NCI-H1105 (cell line): Measurements from ENCODE around the gene CACNA2D3.

Source experiments
- DNase-seq: peaks from one replicate; lab custom pipeline; 2025; lab: John Stamatoyannopoulos, UW

The CACNA2D3 gene

DNA sequence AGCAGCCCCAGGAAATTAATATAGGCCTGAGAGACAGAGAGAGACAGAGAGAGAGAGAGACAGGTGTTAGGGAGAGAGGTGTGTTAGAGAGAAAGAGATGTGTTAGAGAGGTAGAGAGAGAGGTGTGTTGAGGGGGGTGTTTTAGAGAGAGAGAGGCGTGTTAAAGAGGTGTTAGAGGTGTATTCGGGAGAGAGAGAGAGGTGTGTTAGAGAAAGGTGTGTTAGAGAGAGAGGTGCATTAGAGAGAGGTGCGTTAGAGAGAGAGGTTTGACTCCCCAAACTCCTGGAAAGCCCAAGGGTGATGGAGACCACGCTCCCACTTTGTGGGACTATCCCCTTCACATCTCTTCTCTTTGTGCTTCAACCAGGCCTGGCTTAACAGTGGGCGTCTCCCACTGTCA is 95.5 kb downstream of the CACNA2D3 start:
- no peak for DNase-seq

DNA sequence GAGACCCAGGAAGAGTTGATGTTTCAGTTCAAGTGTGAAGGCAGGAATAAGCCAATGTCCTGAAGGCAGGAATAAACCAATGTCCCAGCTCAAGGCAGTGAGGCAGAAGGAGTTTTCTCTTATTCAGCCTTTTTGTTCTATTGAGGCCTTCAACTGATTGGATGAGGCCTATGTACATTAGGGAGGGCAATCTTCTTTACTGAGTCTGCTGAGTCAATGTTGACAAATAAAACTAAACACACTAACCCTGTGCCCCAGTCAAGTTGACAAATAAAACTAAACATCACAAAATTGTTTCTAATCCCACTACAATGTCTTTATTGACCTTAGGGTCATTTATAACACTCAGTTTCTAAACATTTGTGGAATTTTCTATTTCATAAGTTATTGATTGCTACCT is 100.0 kb downstream of the CACNA2D3 start:
- no peak for DNase-seq

GRCh38 chr3:54223063-54223462 is 100.7 kb downstream of the CACNA2D3 start:
- DNase-seq: no peak

GRCh38 chr3:54225841-54226528 is 103.6 kb downstream of the CACNA2D3 start:
- DNase-seq: no peak

DNA sequence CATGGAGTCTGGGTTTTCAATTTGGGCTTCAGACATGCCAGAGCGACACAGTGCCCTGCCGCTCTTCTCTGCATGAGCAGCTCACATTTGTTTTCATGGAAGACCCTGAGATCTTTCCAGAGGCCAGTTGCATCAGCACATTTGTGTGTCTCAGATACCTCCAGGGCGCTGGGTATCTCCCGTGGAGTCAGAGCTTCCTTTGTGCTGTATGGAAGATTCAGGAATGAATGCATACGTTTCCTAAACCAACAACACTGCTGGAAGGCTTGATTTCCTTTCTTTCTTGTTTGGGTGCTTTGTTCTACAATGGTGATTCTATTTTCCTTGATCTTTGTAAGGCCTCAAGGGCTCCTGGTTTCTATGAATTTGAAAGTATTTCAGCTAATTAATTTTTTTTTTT is 106.5 kb downstream of the CACNA2D3 start:
- DNase-seq: no peak

DNA sequence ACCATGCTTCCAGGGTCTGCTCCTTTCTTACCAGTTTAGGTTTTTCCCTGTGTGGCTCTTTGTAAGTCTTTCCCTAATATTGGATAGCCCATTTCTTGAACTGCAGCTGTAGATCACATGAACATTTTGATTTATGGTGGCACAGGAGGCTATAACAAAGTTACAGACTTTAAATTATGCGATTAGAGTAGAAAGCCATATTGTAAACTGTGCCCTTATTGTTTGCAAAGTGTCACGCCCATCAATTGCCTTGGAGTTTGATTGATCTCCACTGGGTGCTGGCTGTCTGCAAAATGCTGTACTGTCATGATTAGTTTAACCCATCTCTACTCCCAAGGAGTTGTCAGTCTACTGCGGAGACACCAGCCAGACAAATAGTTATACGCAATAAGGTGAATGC is 110.3 kb downstream of the CACNA2D3 start:
- no peak for DNase-seq

GRCh38 chr3:54235998-54236397 is 113.6 kb downstream of the CACNA2D3 start:
- DNase-seq: peak; percentile 3

- no peak for DNase-seq
Measured at GRCh38 chr3:54237109-54237508, 114.8 kb downstream of the CACNA2D3 start.

GRCh38 chr3:54237788-54238502 is 115.6 kb downstream of the CACNA2D3 start:
- no peak for DNase-seq

- no peak for DNase-seq
Measured at GRCh38 chr3:54240309-54240708, 118.0 kb downstream of the CACNA2D3 start.

- DNase-seq: peak; percentile 11
Measured at GRCh38 chr3:54243056-54243931, 120.9 kb downstream of the CACNA2D3 start.

GRCh38 chr3:54243960-54244682 is 121.8 kb downstream of the CACNA2D3 start:
- DNase-seq: no peak

GRCh38 chr3:54251705-54252104 is 129.4 kb downstream of the CACNA2D3 start:
- DNase-seq: no peak

- DNase-seq: no peak
Measured at GRCh38 chr3:54257125-54257720, 134.9 kb downstream of the CACNA2D3 start.

- no peak for DNase-seq
Measured at GRCh38 chr3:54259636-54260035, 137.3 kb downstream of the CACNA2D3 start.

GRCh38 chr3:54261141-54261540 is 138.8 kb downstream of the CACNA2D3 start:
- no peak for DNase-seq

DNA sequence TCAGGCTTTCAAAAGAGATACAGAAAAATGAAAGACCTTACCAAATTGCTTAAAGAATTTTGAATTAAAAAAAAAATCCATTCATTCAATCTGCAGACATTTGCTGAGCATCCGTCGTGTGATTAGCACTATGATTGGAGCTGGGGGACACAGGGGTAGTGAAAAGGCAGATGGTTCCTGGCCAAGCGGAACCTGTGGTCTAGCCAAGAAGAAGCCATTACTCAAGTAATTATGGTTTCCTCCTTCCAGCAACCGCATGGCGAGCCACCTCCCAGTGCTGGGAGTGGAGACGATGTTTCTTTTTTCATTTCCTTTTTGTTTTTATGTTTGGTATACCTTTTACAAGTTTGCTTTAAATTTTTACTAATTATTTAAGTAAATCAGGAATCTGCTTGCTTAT is 140.2 kb downstream of the CACNA2D3 start:
- DNase-seq: no peak

- DNase-seq: no peak
Measured at GRCh38 chr3:54262946-54263345, 140.6 kb downstream of the CACNA2D3 start.

DNA sequence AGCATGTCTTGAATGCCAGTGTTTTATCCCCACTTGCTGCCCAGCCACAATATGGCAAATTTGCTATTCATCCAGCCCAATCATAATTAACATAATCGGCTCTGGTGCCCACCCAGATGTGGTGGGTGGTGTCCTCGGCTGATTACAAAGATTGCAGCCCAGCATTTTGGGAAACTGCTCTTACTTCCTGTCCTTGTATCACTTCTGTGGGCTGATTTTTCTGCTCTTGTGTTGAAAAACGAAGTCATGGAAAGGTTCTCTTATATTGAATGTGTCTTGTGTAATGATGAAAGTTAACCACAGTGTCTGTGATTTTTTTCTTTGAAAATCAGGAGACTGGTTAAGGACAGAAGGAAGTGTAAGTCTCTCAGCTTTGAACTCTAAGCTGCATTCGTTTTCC is 141.7 kb downstream of the CACNA2D3 start:
- no peak for DNase-seq

DNA sequence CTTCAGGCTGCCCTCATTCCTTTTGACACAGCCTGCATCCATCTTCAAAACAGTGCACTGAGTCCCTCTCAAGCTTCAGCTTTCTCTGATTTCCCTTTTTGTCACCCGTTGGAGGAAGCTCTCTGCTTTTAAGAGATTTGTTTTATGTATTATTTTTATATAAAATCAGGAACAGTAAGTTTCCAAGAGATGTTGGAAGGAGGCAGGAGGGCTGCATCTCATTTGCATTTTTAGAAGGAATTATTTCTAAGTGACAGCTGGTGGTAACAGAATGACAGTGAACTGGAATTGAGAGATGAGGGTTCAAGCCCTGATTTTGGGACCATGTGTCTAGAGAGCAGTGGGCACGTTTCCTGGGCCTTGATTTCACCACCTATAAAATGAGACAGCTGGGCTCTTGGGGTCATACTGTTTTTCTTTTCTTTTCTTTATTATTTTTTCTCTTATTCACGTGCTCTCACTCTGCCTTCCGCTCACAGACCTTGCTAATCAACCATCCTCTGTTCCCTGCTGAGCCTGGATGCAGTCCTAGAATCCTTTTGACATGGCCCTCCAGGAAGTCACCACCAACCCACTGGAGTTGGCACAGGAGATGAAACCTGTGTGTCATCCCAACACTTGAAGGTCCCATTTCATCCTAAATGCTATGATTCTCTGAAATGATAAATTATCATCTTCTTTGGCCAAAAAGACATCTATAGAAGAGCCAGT is 148.6 kb downstream of the CACNA2D3 start:
- DNase-seq: no peak

GRCh38 chr3:54273791-54274190 is 151.4 kb downstream of the CACNA2D3 start:
- no peak for DNase-seq
